GM18861 (cell line): ENCODE results near the gene VEGFB.

Experiments used
- ATAC-seq: cut with Tn5 transposase; IDR thresholded peaks from one replicate; pipeline ENCODE4 v1.9.1; 2021; ENCODE audit not compliant: unreplicated experiment

The VEGFB gene

DNA sequence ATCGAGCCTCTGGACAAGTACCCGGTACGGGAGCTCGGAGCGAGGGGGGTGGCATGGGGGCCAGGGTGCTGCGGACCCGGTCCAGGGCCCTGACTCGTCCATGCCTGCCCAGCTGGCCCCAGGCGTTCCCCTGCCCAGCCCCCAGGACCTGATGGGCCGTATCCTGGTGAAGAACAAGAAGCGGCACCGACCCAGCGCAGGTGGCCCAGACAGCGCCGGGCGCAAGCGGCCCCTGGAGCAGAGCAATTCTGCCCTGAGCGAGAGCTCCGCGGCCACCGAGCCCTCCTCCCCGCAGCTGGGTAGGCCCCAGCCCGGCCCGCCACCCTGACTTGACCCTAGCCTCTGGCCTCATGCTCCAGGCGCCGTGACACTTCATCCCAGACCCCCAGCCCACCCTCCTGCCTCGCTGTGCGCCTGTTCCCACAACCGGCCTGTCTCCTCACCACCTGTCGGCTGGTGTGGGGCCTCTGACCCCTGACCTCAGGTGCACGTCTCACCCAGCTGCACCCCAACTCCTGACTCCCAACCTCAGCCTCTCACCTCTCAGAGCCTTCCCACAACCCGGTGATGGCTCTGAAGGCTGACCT is 24.7 kb downstream of the VEGFB start:
- ATAC-seq, result no peak

GRCh38 chr11:64259533-64260067 is 25.2 kb downstream of the VEGFB start:
- no peak for ATAC-seq

DNA sequence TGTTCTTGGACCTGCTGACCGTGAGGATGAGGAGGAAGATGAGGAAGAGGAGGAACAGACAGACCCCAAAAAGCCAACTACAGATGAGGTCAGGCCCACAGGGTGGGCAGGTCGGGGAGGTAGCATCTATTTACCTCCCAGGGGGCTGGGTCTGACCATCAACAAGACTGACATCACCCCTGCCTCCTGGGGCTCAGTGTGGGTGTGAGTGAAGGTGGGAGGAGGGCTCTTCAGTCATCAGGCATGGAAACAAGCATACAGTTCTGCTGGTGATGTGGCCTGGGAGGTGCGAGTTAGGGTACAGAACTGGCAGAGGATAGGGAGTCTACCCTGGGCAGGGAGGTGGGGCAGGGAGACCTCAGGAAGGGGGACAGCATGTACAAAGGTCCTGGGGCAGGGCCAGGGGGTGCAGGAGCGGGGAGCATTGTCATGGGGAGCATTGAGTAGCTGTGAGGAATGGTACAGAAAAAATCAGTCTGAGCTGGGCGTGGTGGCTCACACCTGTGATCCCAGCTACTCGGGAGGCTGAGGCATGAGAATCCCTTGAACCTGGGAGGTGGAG is 25.8 kb downstream of the VEGFB start:
- ATAC-seq, result no peak

- no peak for ATAC-seq
Measured at GRCh38 chr11:64261556-64262080, 27.2 kb downstream of the VEGFB start.

DNA sequence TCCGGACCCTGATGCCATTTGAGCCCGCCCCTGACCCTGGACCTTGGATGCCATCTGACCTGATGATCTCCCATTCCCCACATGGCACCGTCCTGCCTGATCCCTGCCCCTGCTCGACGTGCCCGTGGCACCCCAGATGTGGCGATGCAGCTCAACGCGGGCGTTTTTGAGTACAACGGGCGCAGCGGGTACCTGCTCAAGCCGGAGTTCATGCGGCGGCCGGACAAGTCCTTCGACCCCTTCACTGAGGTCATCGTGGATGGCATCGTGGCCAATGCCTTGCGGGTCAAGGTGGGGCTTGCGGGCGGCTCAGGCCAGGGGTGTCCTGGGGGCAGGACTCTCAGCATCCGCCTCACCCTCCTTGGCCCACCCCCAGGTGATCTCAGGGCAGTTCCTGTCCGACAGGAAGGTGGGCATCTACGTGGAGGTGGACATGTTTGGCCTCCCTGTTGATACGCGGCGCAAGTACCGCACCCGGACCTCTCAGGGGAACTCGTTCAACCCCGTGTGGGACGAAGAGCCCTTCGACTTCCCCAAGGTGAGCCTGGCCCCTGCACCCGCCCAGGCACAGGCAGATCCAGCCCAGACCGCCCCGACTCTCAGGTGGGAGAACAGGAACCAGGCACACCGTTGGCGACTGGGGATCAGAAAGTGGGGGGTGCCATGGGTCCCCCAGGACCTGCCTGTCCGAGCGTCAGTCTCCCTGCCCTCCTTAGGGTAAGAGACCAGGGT is 28.1 kb downstream of the VEGFB start:
- no peak for ATAC-seq

GRCh38 chr11:64263021-64263946 is 28.9 kb downstream of the VEGFB start:
- ATAC-seq, result no peak

GRCh38 chr11:64263947-64264317 is 29.5 kb downstream of the VEGFB start:
- no peak for ATAC-seq

DNA sequence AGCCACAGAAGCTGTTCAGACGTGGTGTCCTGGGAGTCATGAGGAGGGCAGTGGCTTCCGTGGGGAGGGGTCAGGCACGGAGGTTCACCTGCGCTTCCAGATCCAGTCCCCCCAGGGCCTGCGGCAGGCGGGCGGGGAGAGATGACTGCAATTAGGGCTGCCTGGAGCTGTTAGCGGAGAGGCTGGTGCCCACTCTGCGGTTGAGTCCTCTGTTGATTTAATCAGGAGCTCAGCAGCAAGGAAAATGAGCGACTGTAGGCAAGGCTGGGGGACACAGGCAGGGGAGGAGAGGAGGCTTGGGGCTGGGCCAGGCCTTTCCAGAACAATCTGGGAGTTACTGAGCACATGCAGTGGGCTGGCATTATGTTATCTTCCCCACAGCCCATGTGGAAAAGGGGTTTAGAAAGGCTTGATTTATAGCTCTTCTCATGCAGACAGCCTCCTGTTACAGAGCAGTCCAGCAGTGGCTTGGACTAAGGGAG is 30.0 kb downstream of the VEGFB start:
- ATAC-seq, result no peak

- no peak for ATAC-seq
Measured at GRCh38 chr11:64265176-64266160, 31.1 kb downstream of the VEGFB start.

DNA sequence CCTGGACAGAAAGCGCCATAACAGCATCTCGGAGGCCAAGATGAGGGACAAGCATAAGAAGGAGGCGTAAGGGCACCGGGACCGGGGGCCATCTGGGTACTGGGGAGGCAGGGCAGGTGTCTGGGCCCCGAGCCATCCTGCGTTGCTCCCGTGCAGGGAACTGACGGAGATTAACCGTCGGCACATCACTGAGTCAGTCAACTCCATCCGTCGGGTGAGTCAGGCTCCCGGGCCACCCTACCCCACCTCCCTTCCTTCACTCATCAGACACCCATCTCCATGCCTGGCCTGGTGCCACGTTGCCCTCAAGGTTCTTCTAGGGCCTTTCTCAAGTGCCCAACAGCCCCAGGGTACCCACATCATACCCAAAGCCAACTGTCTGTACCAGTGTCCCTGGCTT is 32.0 kb downstream of the VEGFB start:
- no peak for ATAC-seq

GRCh38 chr11:64267207-64267945 is 33.0 kb downstream of the VEGFB start:
- no peak for ATAC-seq

- ATAC-seq, result no peak
Measured at GRCh38 chr11:64268025-64268892, 33.9 kb downstream of the VEGFB start.

DNA sequence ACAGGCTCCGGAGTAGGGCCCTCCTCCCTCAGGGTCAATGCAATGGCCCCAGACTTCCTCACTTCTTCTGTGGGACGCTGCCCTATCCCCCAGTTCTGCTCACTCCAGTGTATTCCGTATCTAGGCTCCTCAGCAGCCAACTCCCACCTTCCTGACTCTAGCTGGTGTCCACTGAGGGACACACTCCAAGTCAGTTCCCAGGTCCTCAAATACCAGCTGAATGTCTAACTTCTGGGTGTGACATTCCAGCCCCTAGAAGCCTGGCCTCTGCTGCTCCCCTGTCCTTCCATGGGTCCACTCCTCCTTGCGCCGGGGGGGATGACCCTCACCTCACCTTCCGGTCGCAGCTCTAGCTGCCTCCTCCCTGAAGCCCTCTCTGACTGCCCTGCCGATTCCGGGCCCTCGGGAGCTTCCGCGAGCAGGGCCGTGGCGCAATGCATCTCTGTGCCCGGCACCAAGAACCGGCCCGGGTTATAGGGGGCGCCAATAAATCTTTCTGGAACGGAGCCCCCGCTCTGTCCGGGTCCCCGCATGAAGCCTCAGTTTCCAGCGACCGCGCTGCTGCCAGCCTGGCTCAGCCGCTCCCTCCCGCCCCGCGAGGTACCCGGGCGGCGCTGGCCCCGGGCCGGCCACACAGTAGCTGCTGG is 34.6 kb downstream of the VEGFB start:
- peak; percentile 17 for ATAC-seq

GRCh38 chr11:64269540-64270220 is 35.3 kb downstream of the VEGFB start:
- peak; percentile 50 for ATAC-seq

DNA sequence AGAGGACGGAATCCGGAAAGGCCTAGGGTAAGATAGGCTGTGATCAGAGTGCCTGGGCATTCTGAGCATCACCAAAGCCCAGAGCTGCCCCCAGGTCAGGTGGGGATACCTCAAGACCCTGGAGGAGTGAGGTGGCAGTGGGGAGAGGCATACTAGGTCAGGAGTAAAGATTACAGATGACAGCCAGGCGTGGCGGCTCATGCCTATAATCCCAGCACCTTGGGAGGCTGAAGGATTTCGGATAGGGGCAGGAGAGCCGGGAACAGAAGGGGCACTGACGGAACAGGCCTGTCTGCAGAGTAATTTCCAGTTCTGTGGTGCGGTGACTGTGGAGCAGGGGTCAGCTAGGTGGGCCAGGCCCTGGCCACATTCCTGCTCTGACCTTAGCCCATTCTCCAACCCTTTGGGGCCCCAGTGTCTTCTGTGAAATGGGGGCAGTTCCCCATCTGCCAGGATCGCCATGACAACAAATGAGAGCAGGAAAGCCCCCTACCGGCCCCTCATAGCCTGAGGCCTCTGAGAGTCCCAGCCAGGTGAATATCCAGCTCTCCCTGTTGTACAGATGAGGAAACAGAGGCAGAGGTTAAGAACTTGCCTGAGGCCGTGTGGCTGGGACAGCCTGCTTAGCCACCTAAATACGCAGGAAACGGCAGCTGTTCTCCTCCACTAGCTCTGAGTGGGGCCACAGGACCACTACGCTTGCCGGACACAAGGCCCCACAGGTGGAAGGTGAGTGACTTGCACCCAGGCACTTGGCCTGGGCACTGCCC is 40.8 kb downstream of the VEGFB start:
- no peak for ATAC-seq

- ATAC-seq, result no peak
Measured at GRCh38 chr11:64275841-64276240, 41.5 kb downstream of the VEGFB start.
